ENCODE results near the gene STK24.
"Not testable (repeated sequence)": the region's sequence is repeated elsewhere in the genome, so short reads cannot be mapped to it uniquely, and the experiment has no call there.

The STK24 gene

GRCh38 chr13:98576963-98577835 is at the start of gene STK24:
Gene STK24 (minus strand): TSS chr13:98577107. CDS start chr13:98576786, 321 bp downstream.
- H3K4me3 ChIP-seq (ENCODE audit: low read depth, low read length), result peak within 1 kb of the TSS; percentile 80
- DNase-seq (ENCODE audit: low read depth, low spot score), result peak; percentile 80
- in situ Hi-C loops (cut with HindIII; ENCODE audit: low sequenced_read_pairs), result no loop called here
- TF ChIP-seq, protein P1, sequence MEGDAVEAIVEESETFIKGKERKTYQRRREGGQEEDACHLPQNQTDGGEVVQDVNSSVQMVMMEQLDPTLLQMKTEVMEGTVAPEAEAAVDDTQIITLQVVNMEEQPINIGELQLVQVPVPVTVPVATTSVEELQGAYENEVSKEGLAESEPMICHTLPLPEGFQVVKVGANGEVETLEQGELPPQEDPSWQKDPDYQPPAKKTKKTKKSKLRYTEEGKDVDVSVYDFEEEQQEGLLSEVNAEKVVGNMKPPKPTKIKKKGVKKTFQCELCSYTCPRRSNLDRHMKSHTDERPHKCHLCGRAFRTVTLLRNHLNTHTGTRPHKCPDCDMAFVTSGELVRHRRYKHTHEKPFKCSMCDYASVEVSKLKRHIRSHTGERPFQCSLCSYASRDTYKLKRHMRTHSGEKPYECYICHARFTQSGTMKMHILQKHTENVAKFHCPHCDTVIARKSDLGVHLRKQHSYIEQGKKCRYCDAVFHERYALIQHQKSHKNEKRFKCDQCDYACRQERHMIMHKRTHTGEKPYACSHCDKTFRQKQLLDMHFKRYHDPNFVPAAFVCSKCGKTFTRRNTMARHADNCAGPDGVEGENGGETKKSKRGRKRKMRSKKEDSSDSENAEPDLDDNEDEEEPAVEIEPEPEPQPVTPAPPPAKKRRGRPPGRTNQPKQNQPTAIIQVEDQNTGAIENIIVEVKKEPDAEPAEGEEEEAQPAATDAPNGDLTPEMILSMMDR (IDR thresholded peaks at IDR 0.05; ENCODE audit: low read depth, low read length), result no peak

- in situ Hi-C loops (cut with HindIII; ENCODE audit: low sequenced_read_pairs), result no loop called here
- no peak for DNase-seq (ENCODE audit: low read depth, low spot score)
- no peak overlapping the region for H3K4me3 ChIP-seq (ENCODE audit: low read depth, low read length)
- TF ChIP-seq, protein P1 (IDR thresholded peaks at IDR 0.05; ENCODE audit: low read depth, low read length), result no peak
Observed at GRCh38 chr13:98626298-98626935, 49.5 kb upstream of the STK24 start.

DNA sequence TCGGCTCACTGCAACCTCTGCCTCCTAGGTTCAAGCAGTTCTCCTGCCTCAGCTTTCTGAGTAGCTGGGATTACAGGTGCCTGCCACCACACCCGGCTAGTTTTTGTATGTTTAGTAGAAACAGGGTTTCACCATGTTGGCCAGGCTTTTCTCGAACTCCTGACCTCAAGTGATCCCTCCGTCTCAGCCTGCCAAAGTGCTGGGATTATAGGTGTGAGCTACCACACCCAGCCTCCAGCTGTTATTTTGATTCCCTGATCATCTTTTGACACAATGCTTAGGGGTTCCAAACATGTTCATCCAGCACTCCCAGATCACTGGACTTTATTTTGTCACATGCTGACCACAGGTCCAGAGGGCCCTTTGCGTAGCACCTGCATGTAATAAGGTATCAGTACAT is 47.7 kb upstream of the STK24 start:
- in situ Hi-C loops (cut with HindIII; ENCODE audit: low sequenced_read_pairs); H3K4me3 ChIP-seq (ENCODE audit: low read depth, low read length); DNase-seq (ENCODE audit: low read depth, low spot score): not testable (repeated sequence)

DNA sequence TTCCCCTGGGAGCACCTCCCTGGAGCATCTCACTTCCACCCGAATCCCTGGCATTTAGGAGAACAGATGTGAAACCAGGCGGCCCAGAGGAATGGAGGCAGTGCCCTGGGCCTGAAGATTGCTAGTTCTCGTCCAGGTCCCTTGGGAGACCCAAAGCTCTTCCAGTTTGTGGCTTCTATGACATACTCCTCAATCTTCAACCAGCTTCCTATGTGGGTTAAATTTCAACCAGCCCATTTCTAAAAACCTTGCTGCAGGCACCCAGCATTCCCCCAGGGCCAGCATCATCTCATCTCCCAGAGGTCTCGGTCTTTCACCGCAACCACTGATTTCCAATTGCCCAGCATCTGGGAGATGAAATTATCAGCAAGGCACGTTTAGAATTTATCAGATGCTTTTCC is 46.0 kb upstream of the STK24 start:
- in situ Hi-C loops (cut with HindIII; ENCODE audit: low sequenced_read_pairs), result no loop called here
- TF ChIP-seq, protein P1 (IDR thresholded peaks at IDR 0.05; ENCODE audit: low read depth, low read length), result no peak
- H3K4me3 ChIP-seq (ENCODE audit: low read depth, low read length), result no peak overlapping the region
- DNase-seq (ENCODE audit: low read depth, low spot score), result no peak

- in situ Hi-C loops (cut with HindIII; ENCODE audit: low sequenced_read_pairs), result no loop called here
- no peak for DNase-seq (ENCODE audit: low read depth, low spot score)
- H3K4me3 ChIP-seq (ENCODE audit: low read depth, low read length), result no peak overlapping the region
- TF ChIP-seq, protein P1 (IDR thresholded peaks at IDR 0.05; ENCODE audit: low read depth, low read length), result no peak
Observed at GRCh38 chr13:98619556-98619955, 42.6 kb upstream of the STK24 start.

DNA sequence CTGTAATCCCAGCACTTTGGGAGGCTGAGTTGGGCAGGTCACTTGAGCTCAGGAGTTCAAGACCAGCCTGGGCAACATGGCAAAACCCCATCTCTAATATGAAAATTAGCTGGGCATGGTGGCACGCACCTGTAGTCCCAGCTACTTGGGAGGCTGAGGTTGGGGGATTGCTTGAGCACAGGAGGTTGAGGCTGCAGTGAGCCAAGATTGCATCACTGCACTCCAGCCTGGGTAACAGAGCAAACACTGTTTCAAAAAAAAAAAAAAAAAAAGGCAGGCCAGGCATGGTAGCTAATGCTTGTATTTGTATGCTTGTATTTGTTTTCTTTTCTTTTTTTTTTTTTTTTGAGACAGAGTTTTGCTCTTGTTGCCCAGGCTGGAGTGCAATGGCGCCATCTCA is 38.7 kb upstream of the STK24 start:
- in situ Hi-C loops (cut with HindIII; ENCODE audit: low sequenced_read_pairs); H3K4me3 ChIP-seq (ENCODE audit: low read depth, low read length); DNase-seq (ENCODE audit: low read depth, low spot score): not testable (repeated sequence)

DNA sequence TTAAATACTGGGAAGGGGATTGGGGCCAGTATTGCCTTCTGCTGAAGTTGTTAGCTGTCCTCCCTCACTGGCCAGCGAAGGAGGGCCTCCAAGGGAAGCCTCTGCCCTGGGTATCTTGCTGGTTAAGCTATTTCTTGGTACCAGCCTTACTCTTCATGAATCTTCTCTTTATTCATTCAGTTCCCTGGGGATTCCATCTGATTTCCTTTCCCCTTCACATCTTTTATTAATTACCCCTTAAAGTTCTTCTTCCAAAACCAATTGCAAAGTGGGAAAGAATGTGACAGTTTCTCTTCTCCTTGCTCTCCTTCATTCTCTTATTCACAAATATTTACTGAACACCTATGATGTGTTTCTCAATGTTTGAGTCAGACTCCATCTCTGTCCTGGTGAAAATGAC is 36.7 kb upstream of the STK24 start:
- TF ChIP-seq, protein P1 (IDR thresholded peaks at IDR 0.05; ENCODE audit: low read depth, low read length), result no peak
- H3K4me3 ChIP-seq (ENCODE audit: low read depth, low read length), result no peak overlapping the region
- in situ Hi-C loops (cut with HindIII; ENCODE audit: low sequenced_read_pairs), result no loop called here
- no peak for DNase-seq (ENCODE audit: low read depth, low spot score)
